ENCODE results near the gene EPB41L4A. TPM values are rescaled to one million over a fixed set of nuclear protein-coding genes. Genes with fewer than 3 reads are reported as not detected.
"Not testable (repeated sequence)": the region's sequence is repeated elsewhere in the genome, so short reads cannot be mapped to it uniquely, and the experiment has no call there.

The EPB41L4A gene
- total RNA-seq, 1 experiment from 2014 or later: 0.53 TPM

DNA sequence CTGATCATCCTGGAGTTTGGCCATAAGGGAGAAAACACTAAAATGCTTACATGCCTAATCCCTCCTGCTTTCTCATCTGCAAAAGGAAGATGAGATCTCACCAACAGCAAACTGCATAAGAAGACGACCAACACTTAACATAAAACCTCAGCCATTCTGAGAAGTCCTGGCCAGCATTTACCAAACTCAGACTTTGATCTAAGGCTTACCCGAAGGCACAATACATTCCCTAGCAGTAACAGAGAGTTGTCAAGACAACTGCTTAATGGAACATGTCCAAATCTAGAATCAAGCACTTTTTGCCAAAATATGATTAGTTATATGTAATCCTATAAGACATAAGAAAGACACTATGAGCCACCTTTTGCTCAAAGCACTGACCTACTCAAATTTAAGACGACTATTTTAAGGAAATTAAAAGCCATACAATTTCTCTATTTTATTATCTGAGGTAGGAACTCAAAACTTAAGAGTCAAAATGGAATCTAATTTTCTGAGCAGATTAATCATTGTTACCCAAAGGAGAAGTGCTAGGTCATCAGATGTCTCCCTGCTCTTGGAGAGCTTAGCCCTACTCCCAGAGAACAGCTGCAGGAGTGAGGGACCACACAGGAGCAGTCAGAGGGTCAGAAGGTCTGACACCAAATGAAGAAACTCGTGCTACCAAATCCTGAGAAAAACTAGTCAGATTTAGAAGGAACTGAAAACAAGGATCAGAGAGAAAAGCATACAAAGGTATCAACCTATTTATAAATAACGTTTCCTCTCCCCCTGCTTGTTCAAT lies 39.3 kb downstream of the EPB41L4A start:
- Histone ChIP-seq H3K36me3 (no peaks in the 10 kb centered on the region), H3K27me3 (peaks cover 6% of the 10 kb centered on the region), H3K9me3 (no peaks in the 10 kb centered on the region), H3K4me3 (no peak overlapping the region)
- no peak for DNase-seq

DNA sequence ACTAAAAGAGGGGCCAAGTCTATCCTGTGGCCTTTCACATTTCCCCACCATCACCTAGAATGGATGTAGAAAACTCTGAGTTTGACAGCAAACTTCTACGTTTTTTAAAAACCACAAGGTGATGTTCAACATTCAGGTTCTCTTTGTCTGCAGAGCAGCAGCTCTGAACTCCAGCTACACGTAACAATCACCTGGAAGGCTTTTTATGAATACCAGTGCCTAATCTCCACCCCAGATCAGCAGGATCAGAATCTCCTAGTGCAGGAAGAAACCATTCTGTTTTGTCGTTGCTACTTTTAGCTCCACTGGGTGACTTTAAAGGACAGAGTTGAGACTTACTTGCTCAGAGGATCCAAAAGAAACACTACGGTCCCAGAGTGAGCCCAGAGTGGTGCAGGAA lies 44.3 kb downstream of the EPB41L4A start:
- no peak for DNase-seq
- no peaks in the 10 kb centered on the region for H3K9me3 ChIP-seq
- H3K36me3 ChIP-seq: no peaks in the 10 kb centered on the region
- H3K27me3 ChIP-seq: peaks cover 6% of the 10 kb centered on the region; the same call in 1 of the 2 replicates
- H3K4me3 ChIP-seq: no peak overlapping the region

DNA sequence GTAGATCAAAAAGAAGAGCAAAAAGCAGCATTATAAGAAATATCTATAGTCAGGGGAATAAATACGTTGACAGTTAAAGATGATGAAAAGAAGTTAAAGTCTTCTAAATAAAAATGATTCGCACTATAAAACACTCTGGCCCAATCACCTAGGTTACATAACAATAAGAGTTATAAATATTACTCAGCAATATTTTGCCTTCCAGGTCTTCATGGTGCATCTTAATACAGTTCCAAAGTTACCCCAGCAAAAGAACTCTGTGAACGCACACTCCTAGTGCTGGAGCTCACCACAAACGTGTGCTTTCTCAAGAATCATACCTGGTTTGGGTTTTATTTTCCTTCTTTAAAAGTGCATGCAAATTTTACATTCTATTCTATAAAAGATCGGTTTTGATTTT lies 44.7 kb downstream of the EPB41L4A start:
- peaks cover 6% of the 10 kb centered on the region; the same call in 1 of the 2 replicates for H3K27me3 ChIP-seq
- DNase-seq: no peak
- H3K9me3 ChIP-seq: no peaks in the 10 kb centered on the region
- no peak overlapping the region for H3K4me3 ChIP-seq
- H3K36me3 ChIP-seq: no peaks in the 10 kb centered on the region

DNA sequence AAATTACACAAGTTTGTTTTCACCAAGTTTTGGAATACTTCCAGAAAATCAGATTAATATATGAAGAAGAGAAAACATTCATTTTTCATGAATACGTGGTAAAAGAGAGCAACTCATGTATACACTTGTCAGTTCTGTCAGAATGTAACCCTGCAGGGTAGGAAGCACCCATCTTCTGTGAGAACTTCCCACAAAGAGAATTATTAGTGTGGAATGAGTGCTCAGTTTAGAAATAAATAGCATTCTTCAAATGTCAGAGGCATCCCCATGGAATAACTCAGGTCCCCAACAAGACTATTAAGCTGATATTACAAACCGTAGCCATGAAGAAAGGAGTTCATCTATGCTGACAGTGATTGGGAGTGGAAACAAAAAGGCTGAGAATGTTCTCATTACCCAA lies 45.2 kb downstream of the EPB41L4A start:
- DNase-seq: no peak
- H3K9me3 ChIP-seq: no peaks in the 10 kb centered on the region
- H3K36me3 ChIP-seq: no peaks in the 10 kb centered on the region
- no peak overlapping the region for H3K4me3 ChIP-seq
- H3K27me3 ChIP-seq: peaks cover 9% of the 10 kb centered on the region

DNA sequence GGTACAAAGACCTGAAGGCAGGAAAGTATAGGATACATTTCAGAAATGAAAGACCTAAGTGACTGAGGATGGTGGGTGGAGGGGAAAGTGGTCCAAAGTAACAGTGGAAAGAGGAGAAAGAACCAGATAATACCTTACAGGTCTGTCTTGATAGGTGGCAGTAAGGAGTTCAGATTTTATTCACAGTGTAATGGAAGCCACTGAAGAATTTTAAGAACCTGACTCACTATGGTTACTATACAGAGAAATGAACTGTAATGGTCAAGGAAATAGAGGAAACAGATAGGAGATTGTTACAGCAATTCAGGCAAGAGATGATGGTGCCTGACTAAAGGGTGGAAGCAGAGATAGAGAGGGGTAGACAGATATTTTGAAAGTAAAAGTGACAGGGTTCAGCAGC lies 46.5 kb downstream of the EPB41L4A start:
- no peaks in the 10 kb centered on the region for H3K9me3 ChIP-seq
- DNase-seq: no peak
- H3K4me3 ChIP-seq: no peak overlapping the region
- H3K27me3 ChIP-seq: peaks cover 7% of the 10 kb centered on the region; the same call in 1 of the 2 replicates
- no peaks in the 10 kb centered on the region for H3K36me3 ChIP-seq

DNA sequence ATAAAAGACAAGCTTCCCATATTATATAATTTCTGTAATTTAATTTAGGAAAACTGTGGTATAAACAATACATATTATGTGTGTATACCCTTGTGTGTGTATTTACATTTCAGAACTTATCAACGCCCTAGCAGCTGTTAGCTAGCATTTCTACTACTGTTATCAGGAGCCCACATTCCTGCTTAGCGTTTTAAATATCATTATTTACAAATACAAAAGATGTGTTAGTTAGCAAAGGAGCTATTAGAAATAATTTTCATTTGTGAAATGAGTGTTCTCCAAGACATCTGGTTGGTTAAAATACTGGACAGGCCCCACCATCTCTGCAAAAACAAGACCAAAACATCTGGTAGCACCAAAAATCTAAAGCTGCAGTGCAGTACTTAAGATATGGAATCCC lies 48.0 kb downstream of the EPB41L4A start:
- no peaks in the 10 kb centered on the region for H3K36me3 ChIP-seq
- H3K9me3 ChIP-seq: no peaks in the 10 kb centered on the region
- no peak overlapping the region for H3K4me3 ChIP-seq
- H3K27me3 ChIP-seq: peaks cover 10% of the 10 kb centered on the region; the same call in 1 of the 2 replicates
- DNase-seq: no peak

DNA sequence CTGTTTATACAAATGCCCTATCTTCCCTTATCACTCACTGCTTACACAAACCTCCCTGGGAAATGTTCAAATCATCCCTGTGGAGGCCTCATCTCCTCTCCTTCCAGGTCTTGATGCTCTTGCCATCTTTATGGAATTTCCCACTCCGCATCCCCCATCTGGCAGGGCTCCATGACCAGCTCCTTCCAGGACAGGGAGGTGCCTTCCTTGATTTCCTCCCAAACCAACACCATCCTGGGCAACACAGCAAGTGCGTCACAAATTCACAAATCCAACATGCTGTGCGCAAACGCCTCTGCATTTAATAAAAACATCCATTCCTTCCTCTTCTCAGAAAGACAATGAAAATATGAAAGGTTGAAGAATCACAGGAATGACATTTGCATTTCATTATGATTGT lies 51.7 kb downstream of the EPB41L4A start:
- Histone ChIP-seq H3K9me3 (no peaks in the 10 kb centered on the region; the same call in 1 of the 2 replicates), H3K36me3 (no peaks in the 10 kb centered on the region), H3K4me3 (no peak overlapping the region), H3K27me3 (peaks cover 13% of the 10 kb centered on the region; the same call in 1 of the 2 replicates)
- DNase-seq: no peak

DNA sequence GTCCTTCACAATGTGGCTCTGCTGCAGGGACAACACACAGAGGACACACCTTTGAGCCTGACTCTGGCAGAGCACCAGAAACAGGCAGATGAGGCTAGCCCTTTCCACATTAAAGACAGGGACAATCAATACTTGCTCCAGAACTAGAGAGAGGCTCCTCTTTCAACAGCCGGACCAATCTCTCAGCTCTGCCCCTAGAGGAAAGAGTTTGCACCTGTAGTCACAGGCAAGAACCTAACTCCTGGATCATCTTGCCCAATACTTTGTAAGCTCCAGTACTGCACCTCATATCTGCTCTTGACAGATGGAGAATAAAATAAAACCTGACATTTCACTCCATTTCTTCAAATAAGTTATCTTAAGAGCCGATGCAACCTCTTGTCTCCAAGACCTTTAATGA lies 52.1 kb downstream of the EPB41L4A start:
- Histone ChIP-seq H3K36me3 (no peaks in the 10 kb centered on the region), H3K27me3 (peaks cover 13% of the 10 kb centered on the region; the same call in 1 of the 2 replicates)
- DNase-seq: no peak

DNA sequence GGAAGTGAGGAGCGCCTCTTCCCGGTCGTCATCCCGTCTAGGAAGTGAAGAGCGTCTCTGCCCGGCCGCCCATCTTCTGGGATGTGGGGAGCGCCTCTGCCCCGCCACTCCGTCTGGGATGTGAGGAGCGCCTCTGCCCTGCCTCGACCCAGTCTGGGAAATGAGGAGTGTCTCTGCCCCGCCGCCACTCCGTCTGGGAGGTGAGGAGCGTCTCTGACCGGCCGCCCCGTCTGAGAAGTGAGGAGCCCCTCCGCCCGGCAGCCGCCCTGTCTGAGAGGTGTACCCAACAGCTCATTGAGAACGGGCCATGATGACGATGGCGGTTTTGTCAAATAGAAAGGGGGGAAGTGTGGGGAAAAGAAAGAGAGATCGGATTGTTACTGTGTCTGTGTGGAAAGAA lies 58.3 kb downstream of the EPB41L4A start:
- H3K9me3 ChIP-seq, H3K36me3 ChIP-seq, H3K4me3 ChIP-seq, H3K27me3 ChIP-seq, DNase-seq: not testable (repeated sequence)

More for the DNA sequence above, 52.1 kb downstream of the EPB41L4A start:
- Histone ChIP-seq H3K4me3 (no peak overlapping the region), H3K9me3 (no peaks in the 10 kb centered on the region; the same call in 1 of the 2 replicates)

DNA sequence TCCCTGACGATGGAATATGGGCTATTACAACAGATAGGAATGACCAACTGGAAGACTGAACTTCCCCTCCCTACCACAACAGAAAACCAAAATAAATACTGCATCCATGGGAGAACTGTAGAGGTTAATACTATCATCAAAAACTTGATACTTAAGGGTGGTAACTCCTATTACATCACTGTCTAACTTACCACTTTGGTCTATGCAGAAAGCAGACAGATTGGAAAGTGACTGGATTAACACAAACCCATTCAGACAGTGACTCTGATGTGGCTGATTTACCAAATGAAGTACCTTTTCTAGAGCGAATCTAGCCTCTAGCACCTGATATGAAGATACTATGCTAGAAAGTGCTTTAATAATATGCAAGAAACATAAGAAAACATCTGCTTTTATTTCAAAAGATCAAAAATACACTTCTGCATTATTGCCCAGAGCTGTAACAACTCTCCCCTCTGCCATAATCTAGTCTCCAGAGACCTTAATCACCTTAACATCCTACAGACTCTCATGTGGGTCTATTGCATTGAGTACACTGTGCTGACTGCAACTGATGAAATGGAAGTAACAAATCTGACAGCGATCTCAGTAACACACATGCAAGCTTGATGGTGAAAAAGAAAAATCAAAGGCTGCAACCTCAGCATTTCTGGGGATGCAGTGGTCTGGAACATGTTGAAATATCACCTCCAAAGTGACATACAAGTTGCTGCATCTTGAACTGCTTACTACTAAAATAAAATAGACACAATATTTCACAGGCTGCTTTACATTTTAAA lies 62.7 kb downstream of the EPB41L4A start:
- DNase-seq: no peak
- Histone ChIP-seq H3K36me3 (no peaks in the 10 kb centered on the region), H3K4me3 (no peak overlapping the region), H3K27me3 (no peaks in the 10 kb centered on the region), H3K9me3 (no peaks in the 10 kb centered on the region)

DNA sequence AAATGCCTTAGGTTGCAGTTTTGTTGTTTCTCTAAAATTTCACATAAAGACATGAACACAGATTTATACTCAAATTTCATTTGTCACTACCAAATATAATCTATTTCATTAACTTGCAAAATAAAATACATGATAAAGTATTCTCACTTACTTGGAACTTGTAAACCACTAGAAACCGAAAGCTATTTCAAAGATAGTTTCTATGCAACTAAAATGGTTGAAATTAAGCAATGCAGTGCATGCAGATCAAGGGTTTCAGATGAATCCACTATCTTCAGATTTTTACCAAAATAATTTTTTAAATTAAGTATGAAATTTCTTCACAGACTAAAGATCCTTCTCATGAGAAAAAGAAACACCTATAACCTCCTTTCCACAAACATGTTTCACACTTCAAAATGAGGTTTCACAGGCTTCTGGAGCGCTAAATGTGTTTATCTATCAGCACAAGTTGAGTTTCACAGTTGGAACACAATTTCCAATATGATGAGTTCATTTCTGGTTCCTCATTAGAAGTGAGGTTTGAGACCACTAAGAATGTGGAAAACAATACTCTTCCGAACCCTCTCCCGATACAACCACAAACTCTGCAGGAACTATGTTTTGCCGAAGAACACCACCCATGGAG lies 63.9 kb downstream of the EPB41L4A start:
- Histone ChIP-seq H3K4me3 (no peak overlapping the region), H3K27me3 (no peaks in the 10 kb centered on the region), H3K36me3 (no peaks in the 10 kb centered on the region), H3K9me3 (no peaks in the 10 kb centered on the region)
- no peak for DNase-seq

DNA sequence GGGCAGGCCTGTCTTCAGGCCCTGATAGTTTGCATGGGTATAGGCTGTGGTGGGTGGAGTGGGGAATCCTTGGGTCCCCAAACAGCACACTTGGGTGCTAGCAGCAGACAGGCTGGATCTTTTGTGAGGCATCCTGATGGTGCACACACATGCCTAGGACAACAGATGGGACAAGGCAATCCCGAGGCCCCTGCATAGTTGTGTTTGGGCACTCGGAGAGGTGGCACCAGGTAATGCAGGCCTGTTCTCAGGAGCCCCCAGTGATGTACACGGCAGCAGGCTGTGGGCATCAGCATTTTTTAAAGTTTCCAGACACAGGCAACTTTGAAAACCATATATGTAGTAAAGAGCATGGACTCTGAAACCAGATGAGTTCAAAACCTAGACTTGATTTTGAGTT lies 65.4 kb downstream of the EPB41L4A start:
- Histone ChIP-seq H3K4me3 (no peak overlapping the region), H3K27me3 (no peaks in the 10 kb centered on the region), H3K9me3 (no peaks in the 10 kb centered on the region)

DNA sequence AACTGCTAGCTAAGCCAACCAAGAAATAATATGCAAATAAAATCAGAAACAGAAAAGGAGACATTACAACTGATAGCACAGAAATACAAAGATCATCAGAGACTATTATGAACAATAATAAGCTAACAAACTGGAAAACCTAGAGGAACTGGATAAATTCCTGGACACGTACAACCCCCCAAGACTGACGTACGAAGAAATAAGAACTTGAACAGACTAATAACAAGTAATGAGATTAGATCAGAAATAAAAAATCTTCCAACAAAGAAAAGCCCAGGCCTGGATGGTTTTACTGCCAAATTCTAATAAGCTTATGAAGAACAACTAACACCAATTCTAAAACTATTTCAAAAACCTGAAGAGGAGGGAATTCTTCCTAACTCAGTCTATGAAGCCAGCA lies 67.9 kb downstream of the EPB41L4A start:
- no peak for DNase-seq
- no peak overlapping the region for H3K4me3 ChIP-seq
- H3K9me3 ChIP-seq: no peaks in the 10 kb centered on the region
- H3K36me3 ChIP-seq: no peaks in the 10 kb centered on the region
- H3K27me3 ChIP-seq: no peaks in the 10 kb centered on the region

More for the DNA sequence above, 65.4 kb downstream of the EPB41L4A start:
- no peaks in the 10 kb centered on the region for H3K36me3 ChIP-seq
- DNase-seq: no peak

DNA sequence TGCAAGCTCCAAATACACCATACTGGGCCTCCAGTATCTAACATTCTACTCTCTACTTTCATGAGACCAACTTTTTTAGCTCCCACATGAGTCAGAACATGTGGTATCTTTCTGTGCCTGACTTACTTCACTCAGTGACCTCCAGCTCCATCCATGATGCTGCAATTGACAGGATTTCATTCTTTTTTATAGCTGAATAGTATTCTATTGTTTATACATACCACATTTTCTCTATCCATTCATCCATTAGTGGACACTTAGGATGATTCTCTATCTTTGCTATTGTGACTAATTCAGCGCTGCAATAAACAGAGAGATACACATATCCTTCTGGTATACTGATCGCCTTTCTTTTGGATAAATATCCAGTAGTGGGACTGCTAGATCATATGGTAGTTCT lies 68.5 kb downstream of the EPB41L4A start:
- Histone ChIP-seq H3K36me3 (no peaks in the 10 kb centered on the region), H3K4me3 (no peak overlapping the region), H3K27me3 (no peaks in the 10 kb centered on the region), H3K9me3 (no peaks in the 10 kb centered on the region)
- DNase-seq: no peak

DNA sequence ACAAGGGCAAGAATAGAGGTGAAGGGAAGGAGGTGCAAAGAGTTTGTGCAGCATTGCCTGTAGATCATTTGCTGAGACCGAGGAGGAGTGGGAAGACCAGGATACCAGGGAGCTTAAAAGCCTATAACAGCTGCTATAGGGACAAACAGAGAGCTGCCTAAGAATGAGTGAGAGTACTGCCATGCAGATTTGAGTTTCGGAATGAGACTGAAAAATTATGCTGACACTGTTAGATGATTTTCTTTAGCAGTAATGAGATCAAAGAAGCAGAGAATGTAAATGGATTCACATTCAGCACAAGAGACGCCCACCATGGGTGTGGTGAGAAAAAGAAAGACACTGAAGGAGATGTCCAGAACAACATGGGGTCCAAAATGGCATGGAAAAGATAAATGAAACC lies 69.7 kb downstream of the EPB41L4A start:
- no peak for DNase-seq
- no peaks in the 10 kb centered on the region for H3K27me3 ChIP-seq
- H3K36me3 ChIP-seq: no peaks in the 10 kb centered on the region
- H3K4me3 ChIP-seq: no peak overlapping the region
- H3K9me3 ChIP-seq: no peaks in the 10 kb centered on the region

DNA sequence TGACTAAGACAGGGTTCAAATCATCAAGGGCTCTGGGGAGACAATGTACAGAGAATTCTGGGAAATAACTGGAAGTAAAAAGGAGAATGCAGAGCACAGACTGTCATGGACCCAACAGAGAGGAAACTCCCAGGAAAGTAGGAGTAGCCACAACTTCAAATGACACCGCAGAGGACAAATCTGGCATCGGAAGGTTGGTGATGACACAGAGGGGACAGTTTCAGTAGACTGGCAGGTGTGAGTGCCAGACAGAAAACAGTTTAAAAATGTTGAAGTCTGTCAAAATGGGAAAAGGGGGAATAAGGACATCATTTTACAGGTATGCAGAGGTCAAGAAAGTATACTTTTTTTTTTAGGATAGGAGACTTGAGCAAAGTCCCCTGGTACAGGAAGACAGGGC lies 70.2 kb downstream of the EPB41L4A start:
- Histone ChIP-seq H3K4me3 (no peak overlapping the region), H3K27me3 (no peaks in the 10 kb centered on the region), H3K36me3 (no peaks in the 10 kb centered on the region), H3K9me3 (no peaks in the 10 kb centered on the region)
- no peak for DNase-seq

DNA sequence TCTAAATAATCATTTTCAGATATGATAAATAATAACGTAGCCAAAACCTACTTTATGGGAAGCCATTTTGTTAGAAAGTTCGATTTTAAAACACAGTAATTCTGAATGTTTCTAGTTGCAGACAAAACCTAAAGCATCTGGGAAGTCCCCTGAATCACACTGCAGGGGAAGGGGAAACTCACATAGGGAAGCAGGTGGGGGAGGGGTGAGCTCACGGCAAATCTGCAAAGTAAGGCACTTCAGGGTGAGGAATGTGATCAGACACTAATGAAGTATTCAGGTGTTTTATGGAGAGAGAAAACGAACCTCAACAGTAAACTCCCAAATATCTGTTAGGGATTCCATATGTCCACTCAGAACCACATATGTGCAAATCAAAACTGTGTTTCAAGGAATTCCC lies 70.7 kb downstream of the EPB41L4A start:
- Histone ChIP-seq H3K4me3 (no peak overlapping the region), H3K27me3 (no peaks in the 10 kb centered on the region), H3K9me3 (no peaks in the 10 kb centered on the region), H3K36me3 (no peaks in the 10 kb centered on the region)
- DNase-seq: no peak
